NCI-H128 (cell line): ENCODE results near the gene POLD4.

ENCODE experiments used
- DNase-seq: peaks from one replicate; lab custom pipeline; 2025; ENCODE audit not compliant: unreplicated experiment; lab: John Stamatoyannopoulos, UW

Gene POLD4

DNA sequence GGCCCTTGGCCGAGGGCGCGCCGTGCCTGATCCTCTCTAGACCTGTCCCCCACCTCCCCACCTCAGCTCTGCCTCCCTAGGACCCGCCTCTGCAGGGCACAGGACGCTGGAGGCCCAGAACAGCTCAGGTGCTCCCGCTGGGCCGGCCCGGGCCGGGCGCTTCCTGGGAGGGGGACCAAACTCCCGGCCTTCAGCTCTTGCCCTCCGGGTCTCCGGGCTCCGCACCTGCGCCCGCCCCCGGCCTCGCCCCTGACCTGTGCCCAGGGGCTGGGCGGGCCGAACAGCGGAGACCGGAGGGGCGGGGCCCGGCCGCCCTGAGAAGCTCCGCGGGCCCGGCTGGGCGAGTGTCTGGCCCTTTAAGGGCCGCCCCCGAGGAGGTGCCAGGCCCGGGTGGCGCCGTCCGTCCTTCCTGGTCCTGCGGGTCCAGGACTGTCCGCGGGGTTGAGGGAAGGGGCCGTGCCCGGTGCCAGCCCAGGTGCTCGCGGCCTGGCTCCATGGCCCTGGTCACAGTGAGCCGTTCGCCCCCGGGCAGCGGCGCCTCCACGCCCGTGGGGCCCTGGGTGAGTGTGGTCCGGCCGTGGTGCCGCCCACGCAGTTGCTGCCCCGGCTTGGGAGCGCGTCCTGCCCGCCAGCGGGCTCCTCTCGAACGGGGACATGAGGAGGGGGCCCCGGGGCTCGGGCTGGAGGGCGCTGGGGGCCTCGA, 50.1 kb downstream of the POLD4 start, which contains the start of gene SSH3:
Gene SSH3 (plus strand): TSS at position 399 of the 703 bp plus-strand sequence. CDS start 96 bp downstream, at position 495.
- peak; percentile 28 for DNase-seq

- no peak for DNase-seq
These were observed 50.7 kb downstream of the POLD4 start for GRCh38 chr11:67302571-67303131.

DNA sequence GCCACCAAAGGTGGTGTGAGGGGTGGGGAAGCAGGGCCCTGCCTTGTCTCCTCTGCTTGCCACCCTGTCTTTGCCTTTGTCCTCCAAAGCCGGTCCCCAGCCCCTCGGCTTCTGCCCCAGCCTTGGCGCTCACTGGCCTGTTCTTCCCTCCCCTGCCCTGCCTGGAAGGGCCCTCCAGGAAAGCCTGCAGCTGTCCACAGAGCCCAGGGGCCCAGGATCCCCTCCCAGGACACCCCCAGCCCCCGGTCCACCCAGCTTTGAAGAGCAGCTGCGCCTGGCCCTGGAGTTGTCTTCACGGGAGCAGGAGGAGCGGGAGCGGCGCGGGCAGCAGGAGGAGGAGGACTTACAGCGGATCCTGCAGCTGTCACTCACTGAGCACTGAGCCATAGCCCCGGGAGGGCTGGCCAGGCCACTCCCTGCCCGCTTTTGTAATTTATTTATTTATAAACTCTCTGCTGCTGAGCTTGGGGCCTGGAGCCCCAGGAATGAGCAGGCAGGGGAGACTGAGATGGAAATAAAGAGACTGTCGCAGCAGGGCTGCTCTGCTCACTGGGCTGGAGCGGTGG, 51.3 kb downstream of the POLD4 start:
- DNase-seq, result peak; percentile 26

GRCh38 chr11:67301313-67301921, 51.9 kb downstream of the POLD4 start:
- no peak for DNase-seq
